Osteoblast (primary cell): Measurements from ENCODE around the gene PYY. TPM values are rescaled to one million over a fixed set of nuclear protein-coding genes. Genes with fewer than 3 reads are reported as not detected.
"Not testable (repeated sequence)": the region's sequence is repeated elsewhere in the genome, so short reads cannot be mapped to it uniquely, and the experiment has no call there.

ENCODE experiments used
- DNase-seq: peaks from one replicate; pipeline ENCODE4 v3.0.0; 2011; ENCODE audit warnings: low spot score, mixed read lengths; ENCODE audit not compliant: insufficient read length; ENCODE audit errors: missing footprints
- H2AFZ ChIP-seq: 2 replicates; pipeline ENCODE4 v1.6.0; 2011; ENCODE audit warnings: mild to moderate bottlenecking, low read length
- H3K27ac ChIP-seq: 2 replicates; pipeline ENCODE4 v1.5.1; 2011; ENCODE audit warnings: mild to moderate bottlenecking, low read depth, low read length, moderate library complexity
- H3K27me3 ChIP-seq: 2 replicates; pipeline ENCODE4 v1.6.0; 2012; ENCODE audit warnings: mild to moderate bottlenecking, control low read depth, inconsistent platforms, low read length, moderate library complexity; ENCODE audit not compliant: insufficient read depth
- H3K36me3 ChIP-seq: 2 replicates; pipeline ENCODE4 v1.5.1; 2011; ENCODE audit warnings: mild to moderate bottlenecking, low read length, control low read depth, moderate library complexity; ENCODE audit not compliant: insufficient read depth
- H3K4me1 ChIP-seq: 2 replicates; pipeline ENCODE4 v1.5.1; 2011; ENCODE audit warnings: mild to moderate bottlenecking, low read length, control low read depth, moderate library complexity; ENCODE audit not compliant: insufficient read depth
- H3K4me2 ChIP-seq: 2 replicates; pipeline ENCODE4 v1.6.0; 2011; ENCODE audit warnings: mild to moderate bottlenecking, low read length; ENCODE audit not compliant: insufficient read depth
- H3K4me3 ChIP-seq: fragments of 200-600 bp; sonication (generic); 3 replicates; pipeline ENCODE4 v1.5.1; 2012; ENCODE audit warnings: mild to moderate bottlenecking, low read length, inconsistent platforms; ENCODE audit not compliant: insufficient read depth
- H3K79me2 ChIP-seq: 2 replicates; pipeline ENCODE4 v1.6.0; 2012; ENCODE audit warnings: mild to moderate bottlenecking, low read length, control low read depth, inconsistent platforms; ENCODE audit not compliant: insufficient read depth
- H3K9me3 ChIP-seq: 2 replicates; pipeline ENCODE4 v1.5.1; 2011; ENCODE audit warnings: low read depth, low read length, control low read depth
- H4K20me1 ChIP-seq: 2 replicates; pipeline ENCODE4 v1.6.0; 2012; ENCODE audit warnings: mild to moderate bottlenecking, low read length, control low read depth; ENCODE audit not compliant: insufficient read depth
- total RNA-seq: library from RNA; depleted of rRNA; stranded (reverse); fragments of >200 nt; gene quantifications from 2 replicates; pipeline ENCODE4 v1.2.3, GENCODE V29; 2012
- TF ChIP-seq, protein P1 (sequence below): IDR thresholded peaks from 2 replicates; pipeline ENCODE4 v1.5.1; 2011; ENCODE audit warnings: mild to moderate bottlenecking, low read depth, low read length, moderate library complexity; ENCODE audit errors: extremely low read depth

Gene PYY
- total RNA-seq, 1 donor: not detected

DNA sequence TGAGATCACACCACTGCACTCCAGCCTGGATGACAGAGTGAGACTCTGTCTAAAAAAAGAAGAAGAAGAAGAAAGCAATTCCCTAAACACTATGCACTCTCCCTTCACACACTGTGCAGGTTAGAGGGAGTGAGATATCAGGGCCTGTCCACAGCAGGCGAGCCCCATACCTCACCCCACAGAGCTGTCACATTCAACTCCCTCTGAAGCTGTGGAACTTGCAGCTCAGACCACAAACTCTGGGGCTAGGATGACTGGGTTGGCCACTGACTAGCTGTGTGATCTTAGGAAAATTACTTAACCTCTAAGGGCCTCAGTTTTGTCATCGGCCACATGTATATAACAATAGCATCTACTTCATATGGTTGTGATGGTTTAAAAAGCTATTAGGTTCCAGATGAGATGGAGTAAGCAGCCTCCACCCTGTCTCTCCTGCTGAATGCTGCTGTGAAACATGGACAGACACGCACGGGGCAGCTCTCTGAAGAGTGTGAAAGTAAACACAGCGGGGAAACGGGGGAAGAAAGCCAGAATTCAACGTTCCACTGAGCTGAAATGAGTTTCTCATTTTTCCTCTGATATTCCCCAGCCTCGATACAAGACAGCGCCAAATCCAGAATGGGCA is 13.6 kb upstream of the PYY start:
- TF ChIP-seq, protein P1, sequence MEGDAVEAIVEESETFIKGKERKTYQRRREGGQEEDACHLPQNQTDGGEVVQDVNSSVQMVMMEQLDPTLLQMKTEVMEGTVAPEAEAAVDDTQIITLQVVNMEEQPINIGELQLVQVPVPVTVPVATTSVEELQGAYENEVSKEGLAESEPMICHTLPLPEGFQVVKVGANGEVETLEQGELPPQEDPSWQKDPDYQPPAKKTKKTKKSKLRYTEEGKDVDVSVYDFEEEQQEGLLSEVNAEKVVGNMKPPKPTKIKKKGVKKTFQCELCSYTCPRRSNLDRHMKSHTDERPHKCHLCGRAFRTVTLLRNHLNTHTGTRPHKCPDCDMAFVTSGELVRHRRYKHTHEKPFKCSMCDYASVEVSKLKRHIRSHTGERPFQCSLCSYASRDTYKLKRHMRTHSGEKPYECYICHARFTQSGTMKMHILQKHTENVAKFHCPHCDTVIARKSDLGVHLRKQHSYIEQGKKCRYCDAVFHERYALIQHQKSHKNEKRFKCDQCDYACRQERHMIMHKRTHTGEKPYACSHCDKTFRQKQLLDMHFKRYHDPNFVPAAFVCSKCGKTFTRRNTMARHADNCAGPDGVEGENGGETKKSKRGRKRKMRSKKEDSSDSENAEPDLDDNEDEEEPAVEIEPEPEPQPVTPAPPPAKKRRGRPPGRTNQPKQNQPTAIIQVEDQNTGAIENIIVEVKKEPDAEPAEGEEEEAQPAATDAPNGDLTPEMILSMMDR: no peak
- H4K20me1 ChIP-seq: no peaks in the 10 kb centered on the region
- DNase-seq: no peak
- no peaks in the 10 kb centered on the region for H3K9me3 ChIP-seq
- H2AFZ ChIP-seq: peak overlapping the region; percentile 89
- no peaks in the 10 kb centered on the region for H3K27me3 ChIP-seq
- H3K4me1 ChIP-seq: peaks cover 5% of the 10 kb centered on the region
- H3K4me2 ChIP-seq: peak overlapping the region; percentile 76
- H3K27ac ChIP-seq: no peak overlapping the region
- H3K36me3 ChIP-seq: no peaks in the 10 kb centered on the region
- no peaks in the 10 kb centered on the region for H3K79me2 ChIP-seq
- peak overlapping the region; percentile 58 for H3K4me3 ChIP-seq

- Histone ChIP-seq H3K79me2 (no peaks in the 10 kb centered on the region), H3K27ac (no peak overlapping the region), H3K27me3 (no peaks in the 10 kb centered on the region), H3K4me1 (peaks cover 5% of the 10 kb centered on the region), H3K9me3 (no peaks in the 10 kb centered on the region), H3K36me3 (no peaks in the 10 kb centered on the region), H4K20me1 (no peaks in the 10 kb centered on the region), H3K4me2 (no peak overlapping the region), H2AFZ (no peak overlapping the region), H3K4me3 (no peak overlapping the region)
- TF ChIP-seq, protein P1: no peak
- DNase-seq: no peak
Observed at GRCh38 chr17:43966276-43966675, 12.5 kb upstream of the PYY start.

DNA sequence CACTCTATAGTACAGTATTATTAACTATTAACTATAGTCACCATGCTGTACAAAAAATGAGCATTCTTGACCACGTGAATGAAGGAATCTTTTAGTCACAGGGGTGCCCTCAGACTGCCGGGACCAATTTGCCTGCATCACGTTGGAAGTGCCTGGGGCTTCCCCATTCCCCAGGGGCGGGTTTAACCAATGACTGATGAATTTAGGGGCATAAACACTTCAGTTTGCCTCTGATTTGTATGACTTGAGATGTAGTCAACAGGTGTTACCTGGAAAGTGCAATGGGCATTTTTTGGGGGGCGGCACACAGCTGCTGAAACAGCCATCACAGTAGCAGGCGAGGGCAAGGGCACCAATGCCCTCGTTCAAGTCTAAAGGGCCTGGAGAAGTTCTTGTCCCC is 8.7 kb upstream of the PYY start:
- Histone ChIP-seq H3K27me3 (no peaks in the 10 kb centered on the region), H4K20me1 (no peaks in the 10 kb centered on the region), H3K4me2 (no peak overlapping the region), H3K4me3 (no peak overlapping the region), H3K4me1 (peaks cover 1% of the 10 kb centered on the region), H3K9me3 (no peaks in the 10 kb centered on the region), H3K36me3 (no peaks in the 10 kb centered on the region), H3K27ac (no peak overlapping the region), H2AFZ (no peak overlapping the region), H3K79me2 (no peaks in the 10 kb centered on the region)
- TF ChIP-seq, protein P1: no peak
- no peak for DNase-seq

- no peaks in the 10 kb centered on the region for H4K20me1 ChIP-seq
- TF ChIP-seq, protein P1: no peak
Observed at GRCh38 chr17:43961954-43962353, 8.2 kb upstream of the PYY start.

GRCh38 chr17:43961292-43961691 is 7.6 kb upstream of the PYY start:
- not testable (repeated sequence) for H2AFZ ChIP-seq, H3K4me2 ChIP-seq, H3K9me3 ChIP-seq, H3K4me1 ChIP-seq, H3K27me3 ChIP-seq, H3K27ac ChIP-seq, H3K4me3 ChIP-seq, DNase-seq, H3K79me2 ChIP-seq, H3K36me3 ChIP-seq, H4K20me1 ChIP-seq

More at GRCh38 chr17:43961954-43962353, 8.2 kb upstream of the PYY start:
- Histone ChIP-seq H3K9me3 (no peaks in the 10 kb centered on the region), H3K79me2 (no peaks in the 10 kb centered on the region), H3K4me1 (no peaks in the 10 kb centered on the region), H3K36me3 (no peaks in the 10 kb centered on the region), H3K27ac (no peak overlapping the region), H3K4me3 (no peak overlapping the region), H2AFZ (no peak overlapping the region), H3K4me2 (no peak overlapping the region), H3K27me3 (no peaks in the 10 kb centered on the region)
- no peak for DNase-seq
